Upper lobe of left lung (tissue), 6 donors: ENCODE measurements around the gene PSME4. TPM values are rescaled to one million over a fixed set of nuclear protein-coding genes. Genes with fewer than 3 reads are reported as not detected.
A peak's percentile ranks its signal among the peaks of the same experiment; 100 is the strongest.

ENCODE experiments used
- ATAC-seq, 2 donors: fragments of 200-7000 bp; cut with Tn5 transposase; one replicate each; pipeline ENCODE4 v1.9.1; 2022; ENCODE audit warnings: mild to moderate bottlenecking in 2 of 2, moderate library complexity in 2 of 2; ENCODE audit not compliant: low FRiP score in 2 of 2
- DNase-seq, 2 donors: peaks; one replicate each; pipeline ENCODE4 v3.0.0-alpha.2; 2019 to 2020
- H3K27ac ChIP-seq, 4 donors: fragments of 200-600 bp; sonication (generic); one replicate each; pipeline ENCODE4 v1.5.1; 2016 to 2019
- H3K27me3 ChIP-seq, 4 donors: fragments of 200-600 bp; sonication (generic); one replicate each; pipeline ENCODE4 v1.5.1; 2017 to 2019
- H3K36me3 ChIP-seq, 4 donors: fragments of 200-600 bp; sonication (generic); one replicate each; pipeline ENCODE4 v1.5.1; 2016 to 2019
- H3K4me1 ChIP-seq, 4 donors: fragments of 200-600 bp; sonication (generic); one replicate each; pipeline ENCODE4 v1.5.1; 2018 to 2019
- H3K4me3 ChIP-seq, 4 donors: fragments of 200-600 bp; sonication (generic); one replicate each; pipeline ENCODE4 v1.5.1; 2017 to 2019; ENCODE audit warnings: mild to moderate bottlenecking in 2 of 4, moderate library complexity in 1 of 4
- H3K9me3 ChIP-seq, 4 donors: fragments of 200-600 bp; sonication (generic); one replicate each; pipeline ENCODE4 v1.5.1; 2018 to 2019
- EP300 ChIP-seq, 4 donors: sonication (generic); formaldehyde crosslinking; IDR thresholded peaks; one replicate each; pipeline ENCODE4 v1.5.1; 2017; ENCODE audit warnings: antibody characterized with exemption in 4 of 4, control low read depth in 2 of 4
- POLR2A ChIP-seq, 4 donors: fragments of 450-650 bp; IDR thresholded peaks; one replicate each; pipeline ENCODE4 v1.5.1; 2016 to 2017; ENCODE audit warnings: antibody characterized with exemption in 4 of 4, mild to moderate bottlenecking in 2 of 4
- POLR2AphosphoS5 ChIP-seq, 2 donors: sonication (generic); formaldehyde crosslinking; IDR thresholded peaks; one replicate each; pipeline ENCODE4 v1.5.1; 2017; ENCODE audit warnings: antibody characterized with exemption in 2 of 2
- WGBS, 2 donors: methylation state at CpG; one replicate each; pipeline ENCODE4 v1.1.5; 2017 to 2018; 5-methylcytosine and 5-hydroxymethylcytosine counted together
- total RNA-seq, 6 donors: library from RNA; depleted of rRNA in 4 of 6; stranded (reverse); fragments of >200 nt in 4 of 6; gene quantifications; one replicate each; pipeline versions ENCODE4 v1.1.0 to v1.2.1, GENCODE V29; 2016 to 2021
- TF ChIP-seq, protein P1 (sequence below), 6 experiments: fragments of 450-650 bp in 4 of 6; fragments of 200-600 bp in 2 of 6; sonication (generic) in 2 of 6; IDR thresholded peaks; one replicate each; pipeline ENCODE4 v1.5.1; 2016 to 2019; ENCODE audit warnings: antibody characterized with exemption in 6 of 6
- donor health status: DM: no; HTN: no; CAD: no; lungs with moderate emphysema.
- donor health status: DM: no; HTN: yes; CAD: no; lungs with severe emphysema.

PSME4 gene
- total RNA-seq, 6 donors from 2014 or later = 39.3 to 80.7 (median 65.1) TPM

DNA sequence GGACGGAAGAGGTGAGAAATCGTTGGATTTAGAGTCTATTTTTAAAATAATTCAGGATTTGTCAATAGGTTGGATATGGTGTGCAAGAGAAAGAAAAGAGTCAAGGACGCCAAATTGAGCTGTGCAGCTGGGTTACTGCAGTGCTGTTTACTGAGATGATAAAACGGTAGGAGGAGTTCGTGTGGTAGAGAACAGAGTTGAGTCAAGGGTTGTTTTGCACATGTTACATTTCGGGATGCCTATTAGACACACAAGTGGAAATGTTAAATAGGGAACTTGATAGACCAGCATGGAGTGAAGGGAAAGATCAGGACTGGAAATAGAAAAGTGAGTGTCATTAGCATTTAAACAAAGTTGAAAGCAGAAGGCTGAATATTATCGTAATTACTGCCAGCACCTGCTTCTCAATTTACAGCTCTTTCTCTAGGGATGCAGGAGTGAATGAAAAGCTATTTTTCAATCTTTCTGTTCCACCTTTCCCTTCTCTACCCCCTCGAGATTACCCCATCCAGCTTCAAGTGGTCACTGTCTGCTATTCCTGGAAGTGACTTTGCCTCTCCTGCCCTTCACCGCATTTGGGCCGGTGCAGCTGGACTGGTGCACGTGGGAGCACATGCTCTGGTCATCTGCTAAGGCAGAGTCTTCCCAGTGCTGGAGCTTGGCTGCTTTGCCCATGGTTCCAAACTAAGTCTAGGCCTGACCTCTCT, 141.4 kb downstream of the PSME4 start:
- TF ChIP-seq, protein P1, sequence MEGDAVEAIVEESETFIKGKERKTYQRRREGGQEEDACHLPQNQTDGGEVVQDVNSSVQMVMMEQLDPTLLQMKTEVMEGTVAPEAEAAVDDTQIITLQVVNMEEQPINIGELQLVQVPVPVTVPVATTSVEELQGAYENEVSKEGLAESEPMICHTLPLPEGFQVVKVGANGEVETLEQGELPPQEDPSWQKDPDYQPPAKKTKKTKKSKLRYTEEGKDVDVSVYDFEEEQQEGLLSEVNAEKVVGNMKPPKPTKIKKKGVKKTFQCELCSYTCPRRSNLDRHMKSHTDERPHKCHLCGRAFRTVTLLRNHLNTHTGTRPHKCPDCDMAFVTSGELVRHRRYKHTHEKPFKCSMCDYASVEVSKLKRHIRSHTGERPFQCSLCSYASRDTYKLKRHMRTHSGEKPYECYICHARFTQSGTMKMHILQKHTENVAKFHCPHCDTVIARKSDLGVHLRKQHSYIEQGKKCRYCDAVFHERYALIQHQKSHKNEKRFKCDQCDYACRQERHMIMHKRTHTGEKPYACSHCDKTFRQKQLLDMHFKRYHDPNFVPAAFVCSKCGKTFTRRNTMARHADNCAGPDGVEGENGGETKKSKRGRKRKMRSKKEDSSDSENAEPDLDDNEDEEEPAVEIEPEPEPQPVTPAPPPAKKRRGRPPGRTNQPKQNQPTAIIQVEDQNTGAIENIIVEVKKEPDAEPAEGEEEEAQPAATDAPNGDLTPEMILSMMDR (IDR thresholded peaks at IDR 0.05) = no peak
- TF ChIP-seq POLR2A (IDR thresholded peaks at IDR 0.05) (no peak), POLR2AphosphoS5 (IDR thresholded peaks at IDR 0.05) (no peak), EP300 (IDR thresholded peaks at IDR 0.05) (no peak)
- H3K27me3 ChIP-seq = no peaks in the 10 kb centered on the region
- ATAC-seq (peak in 1 of 2 donors; percentile 43), DNase-seq (peak in 1 of 2 donors; percentile 22)
- 82 to 94% methylated on average over 11 of the region's 11 CpGs for WGBS, 2 donors
- H3K27ac ChIP-seq = no peak overlapping the region
- no peaks in the 10 kb centered on the region for H3K9me3 ChIP-seq
- H3K4me3 ChIP-seq = no peak overlapping the region
- H3K36me3 ChIP-seq = peaks cover 0 to 10% (median 1%) of the 10 kb centered on the region in 4 donors
- H3K4me1 ChIP-seq = no peaks in the 10 kb centered on the region

- H3K4me3 ChIP-seq = no peak overlapping the region
- H3K27ac ChIP-seq = no peak overlapping the region
- H3K36me3 ChIP-seq = peaks cover 0 to 10% (median 1%) of the 10 kb centered on the region in 4 donors
- DNase-seq (no peak), ATAC-seq (no peak)
- 93 to 95% methylated on average over 4 of the region's 4 CpGs for WGBS, 2 donors
- no peaks in the 10 kb centered on the region for H3K4me1 ChIP-seq
- no peaks in the 10 kb centered on the region for H3K27me3 ChIP-seq
- no peaks in the 10 kb centered on the region for H3K9me3 ChIP-seq
- TF ChIP-seq, protein P1 (IDR thresholded peaks at IDR 0.05) = no peak
- no peak for TF ChIP-seq POLR2AphosphoS5 (IDR thresholded peaks at IDR 0.05)
- no peak for TF ChIP-seq POLR2A (IDR thresholded peaks at IDR 0.05)
- TF ChIP-seq EP300 (IDR thresholded peaks at IDR 0.05) = no peak
Observed at GRCh38 chr2:53828331-53828730, 142.5 kb downstream of the PSME4 start.

DNA sequence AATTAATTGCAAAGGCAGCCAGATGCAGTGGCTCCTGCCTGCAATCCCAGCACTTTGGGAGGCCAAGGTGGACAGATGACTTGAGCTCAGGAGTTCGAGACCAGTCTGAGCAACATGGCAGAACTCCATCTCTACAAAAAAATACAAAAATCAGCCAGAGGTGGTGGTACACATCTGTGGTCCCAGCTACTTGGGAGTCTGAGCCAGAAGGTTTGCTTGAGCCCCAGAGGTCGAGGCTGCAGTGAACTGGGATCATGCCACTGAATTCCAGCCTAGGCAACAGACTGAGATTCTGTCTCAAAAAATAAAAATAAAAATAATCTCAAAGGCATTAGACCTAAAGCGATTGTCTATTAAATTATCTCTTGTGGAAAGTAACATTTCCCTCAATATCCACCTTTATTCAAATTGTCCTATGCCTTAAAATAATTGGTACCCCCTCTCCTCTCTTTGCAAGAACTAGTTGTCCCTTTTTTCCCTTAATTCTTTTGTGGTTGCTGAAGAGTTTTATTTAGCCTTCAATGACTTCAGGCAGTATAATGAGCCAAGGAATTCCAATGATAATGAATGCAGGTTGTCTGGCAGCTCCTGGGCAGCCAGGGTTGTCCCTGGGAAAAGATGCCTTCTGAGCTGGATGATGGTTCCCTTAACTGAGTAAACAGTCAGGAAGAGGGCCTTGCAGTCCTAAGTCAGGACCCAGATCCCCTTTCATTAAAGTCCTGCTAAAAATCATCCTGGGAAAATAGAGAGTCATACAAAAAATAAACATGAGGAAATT, 143.2 kb downstream of the PSME4 start:
- WGBS, 2 donors = 78 to 87% methylated on average over 3 of the region's 3 CpGs
- H3K4me1 ChIP-seq = no peaks in the 10 kb centered on the region
- peak overlapping the region in 1 of 4 donors; percentile 0 for H3K27ac ChIP-seq

DNA sequence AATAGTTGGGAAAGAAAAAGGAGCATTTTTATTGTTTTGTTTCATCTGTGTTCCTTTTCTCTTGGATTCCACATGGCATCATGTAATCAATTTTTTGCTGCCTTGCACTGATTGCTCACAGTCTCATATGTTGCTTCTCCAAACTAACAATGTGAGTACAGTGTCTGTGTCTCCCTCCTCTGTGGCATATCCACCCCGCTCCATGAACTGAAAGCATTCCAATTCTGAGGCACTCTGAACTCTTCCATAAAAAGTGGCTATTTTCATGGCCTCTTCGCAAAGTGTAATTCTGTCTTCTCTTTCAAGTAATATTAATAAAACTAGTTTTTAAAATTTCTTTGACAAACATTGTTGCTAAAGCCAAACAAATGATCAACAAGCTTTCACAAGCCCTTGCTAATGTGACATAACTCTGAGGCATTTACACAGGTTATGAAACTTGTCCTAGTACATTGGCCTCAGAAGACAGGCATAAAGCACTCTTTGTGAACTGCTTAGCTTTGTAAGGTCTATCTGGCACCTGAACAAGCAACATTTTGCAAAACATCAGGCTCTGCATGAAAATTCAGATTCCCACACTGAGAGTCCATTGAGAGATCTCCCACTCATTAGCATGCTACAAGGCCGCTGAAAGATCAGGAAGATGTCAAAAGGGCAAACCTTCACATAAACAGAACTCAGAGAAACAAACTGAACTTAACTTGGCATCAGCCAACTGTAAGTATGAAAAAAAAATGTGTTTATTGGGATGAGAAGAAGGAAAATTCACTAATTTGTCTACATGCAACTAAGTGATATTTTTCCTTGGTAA, 144.0 kb downstream of the PSME4 start:
- no peaks in the 10 kb centered on the region for H3K9me3 ChIP-seq
- WGBS, 2 donors = 62 to 69% methylated on average over 2 to 3 of the region's 3 CpGs
- peaks cover 0 to 6% (median 0%) of the 10 kb centered on the region in 4 donors for H3K36me3 ChIP-seq
- ATAC-seq (peak in 1 of 2 donors; percentile 63), DNase-seq (no peak)
- TF ChIP-seq POLR2AphosphoS5 (IDR thresholded peaks at IDR 0.05) = no peak
- no peak for TF ChIP-seq POLR2A (IDR thresholded peaks at IDR 0.05)
- TF ChIP-seq, protein P1 (IDR thresholded peaks at IDR 0.05) = no peak
- TF ChIP-seq EP300 (IDR thresholded peaks at IDR 0.05) = no peak
- H3K27me3 ChIP-seq = no peaks in the 10 kb centered on the region
- no peaks in the 10 kb centered on the region for H3K4me1 ChIP-seq
- H3K4me3 ChIP-seq = no peak overlapping the region
- peak overlapping the region in 2 of 4 donors; percentile 0 to 28 for H3K27ac ChIP-seq

More for the DNA sequence above, 143.2 kb downstream of the PSME4 start:
- no peak for ATAC-seq
- DNase-seq = no peak
- Histone ChIP-seq H3K9me3 (no peaks in the 10 kb centered on the region), H3K4me3 (no peak overlapping the region), H3K27me3 (no peaks in the 10 kb centered on the region), H3K36me3 (peaks cover 0 to 10% (median 0%) of the 10 kb centered on the region in 4 donors)
- TF ChIP-seq, protein P1 (IDR thresholded peaks at IDR 0.05) = no peak
- no peak for TF ChIP-seq EP300 (IDR thresholded peaks at IDR 0.05)
- no peak for TF ChIP-seq POLR2AphosphoS5 (IDR thresholded peaks at IDR 0.05)
- TF ChIP-seq POLR2A (IDR thresholded peaks at IDR 0.05) = no peak
